CD4-positive, alpha-beta T cell treated with Interleukin-4 for 4 hours (primary cell): Measurements from ENCODE around the gene SMCO4.
"Not testable (repeated sequence)": the region's sequence is repeated elsewhere in the genome, so short reads cannot be mapped to it uniquely, and the experiment has no call there.

Experiments
- DNase-seq: peaks from one replicate; pipeline ENCODE4 v3.0.0-alpha.2; 2020

Gene SMCO4

GRCh38 chr11:93464927-93465540 is 78.2 kb downstream of the SMCO4 start:
- no peak for DNase-seq

GRCh38 chr11:93463666-93464065 is 79.5 kb downstream of the SMCO4 start:
- DNase-seq = not testable (repeated sequence)

- no peak for DNase-seq
Measured at GRCh38 chr11:93458286-93458685, 84.9 kb downstream of the SMCO4 start.

- DNase-seq = peak; percentile 1
Measured at GRCh38 chr11:93444617-93445073, 98.5 kb downstream of the SMCO4 start.

- DNase-seq = not testable (repeated sequence)
Measured at GRCh38 chr11:93443232-93443631, 100.0 kb downstream of the SMCO4 start.

GRCh38 chr11:93432247-93432646 is 110.9 kb downstream of the SMCO4 start:
- DNase-seq = no peak
